GM21447 (cell line): ENCODE results near the gene FLOT2.
"Not testable (repeated sequence)": the region's sequence is repeated elsewhere in the genome, so short reads cannot be mapped to it uniquely, and the experiment has no call there.

Source experiments
- ATAC-seq: cut with Tn5 transposase; IDR thresholded peaks from one replicate; pipeline ENCODE4 v1.9.1; 2021; ENCODE audit not compliant: unreplicated experiment

FLOT2 gene

DNA sequence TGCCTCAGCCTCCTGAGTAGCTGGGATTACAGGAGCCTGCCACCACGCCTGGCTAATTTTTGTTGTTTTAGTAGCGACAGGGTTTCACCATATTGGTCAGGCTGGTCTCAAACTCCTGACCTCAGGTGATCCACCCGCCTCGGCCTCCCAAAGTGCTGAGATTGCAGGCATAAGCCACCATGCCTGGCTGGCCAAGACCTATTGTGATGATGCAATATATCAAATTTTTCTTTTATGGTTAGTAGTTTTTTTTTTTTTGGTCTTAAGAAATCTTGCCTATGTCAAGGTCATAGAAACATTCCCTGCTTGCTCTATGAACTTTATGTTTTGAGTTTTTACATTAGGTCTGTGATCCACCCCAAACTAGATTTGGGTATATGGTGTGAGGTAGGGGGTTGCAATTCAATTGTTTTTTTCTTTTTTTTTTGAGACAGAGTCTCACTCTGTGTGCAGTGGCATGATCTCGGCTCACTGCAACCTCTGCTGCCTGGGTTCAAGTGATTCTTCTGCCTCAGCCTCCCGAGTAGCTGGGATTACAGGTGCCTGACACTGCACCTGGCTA, 20.3 kb downstream of the FLOT2 start:
- ATAC-seq, result not testable (repeated sequence)

DNA sequence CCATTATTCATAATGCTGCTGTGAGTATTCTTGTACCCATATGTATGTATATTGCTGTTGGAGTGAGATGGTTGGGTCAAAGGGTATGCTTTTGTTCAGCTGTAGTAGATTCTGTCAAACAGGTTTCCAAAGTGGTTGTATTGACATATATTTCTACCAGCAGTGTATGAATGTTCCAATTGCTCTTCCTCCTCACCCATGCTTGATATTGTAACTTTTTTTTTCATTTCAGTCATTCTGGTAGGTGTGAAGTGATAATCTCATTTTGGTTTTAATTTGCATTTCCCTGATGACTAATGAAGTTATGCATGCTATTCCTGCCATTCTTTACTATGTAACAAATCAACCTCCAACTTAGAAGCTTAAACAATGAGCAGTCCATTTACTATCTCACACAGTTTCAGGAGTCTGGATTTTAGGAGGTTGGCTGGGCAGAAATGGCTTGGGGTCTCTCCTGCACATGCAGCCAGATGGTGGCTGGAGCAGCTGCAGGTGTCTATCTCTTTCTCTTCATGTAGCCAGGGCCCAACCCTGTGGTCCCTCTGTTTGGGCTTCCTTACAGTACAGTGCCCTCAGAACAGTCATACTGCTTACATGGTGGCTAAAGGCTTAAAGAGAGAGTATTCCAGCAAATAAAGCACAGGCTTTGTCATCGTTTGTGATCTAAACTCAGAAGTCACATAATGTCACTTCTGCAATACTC, 21.5 kb downstream of the FLOT2 start:
- no peak for ATAC-seq

DNA sequence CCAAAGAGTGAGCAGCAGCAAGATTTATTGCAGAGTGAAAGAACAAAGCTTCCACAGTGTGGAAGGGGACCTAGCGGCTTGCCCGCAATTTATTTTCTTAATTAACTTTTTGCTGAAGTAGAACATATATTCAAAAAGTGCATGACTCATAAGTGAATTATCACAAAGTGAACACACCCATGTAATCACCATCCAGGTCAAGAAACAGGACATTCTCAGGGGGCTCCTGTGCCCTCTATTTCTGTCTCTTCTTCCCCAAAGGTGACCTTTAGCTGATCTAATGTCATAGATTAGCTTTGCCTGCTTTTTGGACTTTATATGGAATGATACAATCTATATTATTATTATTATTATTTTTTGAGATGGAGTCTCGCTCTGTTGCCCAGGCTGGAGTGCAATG, 22.8 kb downstream of the FLOT2 start:
- ATAC-seq, result no peak

DNA sequence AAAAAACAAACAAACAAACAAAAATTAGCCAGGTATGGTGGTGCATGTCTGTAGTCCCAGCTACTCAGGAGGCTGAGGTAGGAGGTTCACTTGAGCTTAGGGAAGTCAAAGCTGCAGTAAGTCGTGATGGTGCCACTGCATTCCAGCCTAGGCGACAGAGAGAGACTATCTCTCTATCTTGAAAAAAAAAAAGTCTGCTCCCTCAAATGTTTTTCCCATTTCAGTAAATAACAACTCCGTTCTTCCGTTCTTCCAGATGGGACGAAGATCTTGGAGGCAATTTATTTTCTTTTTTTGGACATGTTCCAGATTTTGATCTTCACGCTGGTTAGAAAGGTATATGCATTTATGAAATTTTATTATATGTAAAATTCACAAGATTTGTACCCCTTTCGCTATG, 23.7 kb downstream of the FLOT2 start:
- ATAC-seq, result no peak

DNA sequence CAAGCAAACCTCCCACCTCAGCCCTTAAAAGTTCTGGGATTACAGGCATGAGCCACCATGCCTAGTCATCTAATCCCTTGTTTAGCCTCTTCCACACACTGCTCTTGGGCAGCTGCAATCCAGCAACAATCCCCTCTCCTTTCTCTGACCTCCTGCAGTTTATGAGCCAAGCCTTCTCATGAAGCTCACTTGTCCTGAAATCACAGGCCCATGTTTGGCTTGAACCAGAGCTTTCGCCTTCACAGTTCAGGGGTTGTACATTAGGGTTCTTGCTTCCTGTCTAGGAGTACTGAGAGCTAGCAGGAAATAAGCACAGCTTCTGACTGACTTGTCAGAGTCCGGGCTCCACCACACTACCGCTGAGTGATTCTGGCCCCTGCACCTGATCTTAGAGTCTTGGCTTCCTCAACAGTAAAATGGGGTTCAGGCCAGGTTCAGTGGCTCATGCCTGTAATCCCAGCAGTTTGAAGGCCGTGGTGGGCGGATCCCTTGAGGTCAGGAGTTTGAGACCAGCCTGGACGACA, 26.4 kb downstream of the FLOT2 start:
- peak; percentile 98 for ATAC-seq

DNA sequence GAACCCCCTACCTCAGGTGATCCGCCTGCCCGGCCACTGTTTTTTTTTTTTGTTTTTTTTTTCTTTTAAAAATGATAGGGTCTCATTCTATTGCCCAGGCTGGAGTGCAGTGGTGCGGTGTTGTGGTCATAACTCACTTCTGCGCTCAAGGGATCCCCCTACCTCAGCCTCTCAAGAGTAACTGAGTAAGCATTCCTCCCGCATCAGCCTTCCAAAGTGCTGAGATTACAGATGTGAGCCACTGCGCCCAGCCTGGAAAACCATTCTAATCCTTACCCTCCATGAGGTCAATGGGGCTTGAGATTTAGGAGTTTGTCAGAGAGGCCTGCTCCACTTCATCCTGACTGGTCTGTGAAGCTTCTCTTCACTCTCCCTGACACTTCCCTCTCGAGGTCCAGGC, 30.3 kb downstream of the FLOT2 start:
- ATAC-seq, result no peak

DNA sequence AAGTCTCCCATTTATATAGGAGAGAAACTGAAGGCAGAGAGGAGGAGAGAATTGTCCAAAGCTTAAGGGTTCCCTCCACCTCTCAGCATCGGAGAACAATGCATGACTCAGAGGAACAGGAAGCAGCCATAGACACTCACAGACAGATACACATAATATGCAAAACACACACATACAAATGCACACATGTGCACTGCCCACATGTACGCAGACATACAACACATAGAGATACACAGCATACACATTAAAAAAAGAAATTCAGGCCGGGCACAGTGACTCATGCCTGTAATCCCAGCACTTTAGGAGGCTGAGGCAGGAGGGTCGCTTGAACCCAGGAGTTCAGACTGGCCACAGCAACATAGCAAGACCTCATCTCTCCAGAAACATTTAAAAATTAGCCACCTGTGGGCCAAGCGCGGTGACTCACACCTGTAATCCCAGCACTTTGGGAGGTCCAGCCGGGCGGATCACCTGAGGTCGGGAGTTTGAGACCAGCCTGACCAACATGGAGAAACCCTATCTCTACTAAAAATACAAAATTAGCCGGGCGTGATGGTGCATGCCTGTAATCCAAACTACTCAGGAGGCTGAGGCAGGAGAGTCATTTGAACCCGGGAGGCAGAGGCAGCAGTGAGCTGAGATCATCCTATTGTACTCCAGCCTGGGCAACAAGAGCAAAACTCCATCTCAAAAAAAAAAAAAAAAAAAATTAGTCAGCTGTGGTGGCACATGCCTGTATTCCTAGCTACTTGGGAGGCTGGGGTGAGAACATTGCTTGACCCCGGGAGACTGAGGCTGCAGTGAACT, 31.4 kb downstream of the FLOT2 start:
- ATAC-seq, result no peak

DNA sequence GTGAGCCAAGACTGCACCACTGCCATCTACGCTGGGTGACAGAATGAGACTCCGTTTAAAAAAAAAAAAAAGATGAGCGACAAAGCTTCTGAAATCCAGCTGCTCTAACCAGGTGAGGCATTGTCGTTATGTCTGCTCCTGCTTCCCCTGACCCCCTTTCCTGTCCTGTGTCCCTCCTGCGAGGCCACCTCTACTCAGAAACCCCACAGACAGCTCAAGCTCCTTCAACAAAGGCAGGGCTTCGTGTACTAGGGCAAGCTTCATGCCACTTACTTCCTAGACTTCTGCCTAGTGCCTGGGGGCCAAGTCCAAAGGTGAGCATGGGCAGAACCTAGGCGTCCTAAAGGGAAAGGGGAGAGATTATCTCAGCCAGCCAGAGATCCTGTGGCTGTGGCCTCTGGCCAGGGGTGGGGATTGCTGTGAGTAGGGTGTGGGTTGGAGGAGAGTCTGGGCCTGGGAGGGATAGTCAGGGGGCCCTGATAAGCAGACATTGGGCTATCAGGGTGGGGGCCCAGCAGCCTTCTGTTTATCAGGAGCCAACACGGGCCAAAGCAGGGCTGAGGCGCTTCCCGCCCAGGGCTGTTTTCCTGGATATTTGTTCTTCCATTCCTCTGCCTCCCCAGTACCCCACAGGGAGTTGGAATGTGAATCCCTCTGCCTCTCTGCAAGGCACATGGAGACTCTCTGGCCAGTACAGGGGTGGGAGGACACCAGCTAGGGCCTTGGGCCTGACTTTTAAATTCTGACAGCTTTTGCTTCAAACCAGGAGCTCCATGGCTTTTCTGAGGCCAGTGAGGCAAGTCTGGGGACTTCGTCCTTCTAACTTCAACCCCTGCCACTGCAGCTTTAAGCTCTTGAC, 32.3 kb downstream of the FLOT2 start:
- ATAC-seq, result no peak

DNA sequence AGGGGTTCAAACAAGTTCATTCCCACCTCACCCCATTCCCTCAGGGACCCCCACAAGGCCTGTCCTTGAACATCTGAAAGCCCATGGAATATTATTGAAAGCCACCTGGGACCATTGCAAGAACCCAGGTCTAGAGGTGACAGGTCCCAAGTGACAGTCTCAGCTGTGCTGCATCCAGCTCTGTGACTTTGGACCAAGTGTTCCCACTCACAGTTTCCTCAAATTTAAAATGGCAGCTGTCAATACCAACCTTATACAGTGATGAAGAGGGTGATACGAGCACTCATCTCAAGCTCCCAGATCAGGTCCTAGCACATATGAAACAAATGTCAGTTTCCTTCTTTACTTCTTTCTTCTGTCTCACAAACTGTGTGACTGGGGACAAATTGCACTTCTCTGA, 33.6 kb downstream of the FLOT2 start:
- no peak for ATAC-seq

DNA sequence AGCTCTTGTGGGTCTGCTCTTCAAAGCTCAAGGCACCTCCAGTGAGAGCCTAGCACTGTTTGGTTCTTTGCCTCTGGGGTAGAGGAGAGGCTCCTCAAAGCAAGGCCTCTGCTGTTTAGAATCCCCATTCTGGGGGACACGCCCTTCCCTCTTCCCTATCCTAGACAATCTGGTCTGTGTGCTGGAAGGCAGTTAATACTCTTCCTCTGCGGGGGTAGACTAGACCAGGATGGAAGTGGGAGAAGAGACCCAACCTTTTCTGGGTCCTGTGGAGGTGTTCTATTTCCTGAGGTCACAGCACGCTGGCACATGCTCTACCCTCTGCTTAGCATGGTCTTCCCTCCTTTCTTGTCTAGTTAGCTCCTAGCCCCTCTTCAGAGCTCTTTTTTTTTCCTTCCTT, 35.0 kb downstream of the FLOT2 start:
- no peak for ATAC-seq

DNA sequence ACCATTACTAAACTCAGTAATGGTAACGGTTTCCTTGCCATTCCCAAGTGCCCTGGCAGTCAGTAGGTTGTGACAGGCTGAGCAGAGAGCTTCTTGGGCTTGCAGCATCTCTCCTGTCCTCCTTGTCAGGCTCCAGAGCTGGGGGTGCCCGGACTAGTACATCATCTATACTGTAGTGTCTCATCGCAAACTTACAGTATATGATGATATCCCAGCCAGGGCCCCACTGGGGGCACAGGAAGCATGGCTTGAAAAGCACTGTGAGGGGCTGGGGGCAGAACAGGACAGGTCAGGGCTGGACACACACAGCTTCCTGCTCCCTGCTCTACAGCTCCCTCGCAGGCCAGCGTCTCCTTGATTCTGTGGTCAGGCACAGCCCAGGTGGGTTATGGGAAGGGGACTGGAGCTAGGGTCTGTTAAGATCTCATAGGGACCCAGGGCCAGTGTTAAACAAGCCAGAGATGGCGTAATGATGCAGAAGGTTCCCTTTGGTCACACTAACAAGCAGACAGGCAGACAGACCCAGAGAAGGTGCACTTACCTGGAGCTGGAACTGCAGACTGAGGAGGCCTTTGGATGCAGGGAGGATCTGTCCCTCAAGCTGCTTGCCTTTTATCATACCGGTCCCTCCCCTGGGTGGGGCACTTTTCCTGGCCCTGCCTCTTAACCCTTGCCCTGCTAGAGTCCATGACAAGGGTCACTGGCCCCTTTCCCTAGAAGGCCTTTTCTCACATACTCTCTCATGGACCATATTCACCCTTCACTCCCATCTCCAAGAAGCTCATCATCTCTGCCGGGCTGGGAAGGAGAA, 35.9 kb downstream of the FLOT2 start:
- ATAC-seq, result no peak

DNA sequence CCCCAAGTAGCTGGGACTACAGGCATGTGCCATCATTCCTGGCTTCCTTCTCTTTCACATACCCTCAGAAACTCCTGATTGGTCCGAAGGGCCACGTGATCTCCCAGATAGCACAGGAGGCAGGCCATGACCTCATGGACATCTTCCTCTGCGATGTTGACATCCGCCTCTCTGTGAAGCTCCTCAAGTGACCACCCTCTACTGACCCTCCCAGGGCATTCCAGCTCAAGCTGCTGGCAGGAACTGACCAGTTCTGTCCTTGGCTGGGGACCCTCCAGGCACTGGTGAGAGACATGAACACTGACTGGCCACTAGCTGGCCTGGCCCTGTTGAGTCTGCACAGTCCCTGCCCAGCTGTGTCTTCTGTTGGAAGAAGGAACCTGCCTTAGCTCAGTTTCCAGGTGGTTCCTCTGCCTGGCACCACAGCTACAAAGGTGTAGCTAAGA, 37.1 kb downstream of the FLOT2 start:
- no peak for ATAC-seq

DNA sequence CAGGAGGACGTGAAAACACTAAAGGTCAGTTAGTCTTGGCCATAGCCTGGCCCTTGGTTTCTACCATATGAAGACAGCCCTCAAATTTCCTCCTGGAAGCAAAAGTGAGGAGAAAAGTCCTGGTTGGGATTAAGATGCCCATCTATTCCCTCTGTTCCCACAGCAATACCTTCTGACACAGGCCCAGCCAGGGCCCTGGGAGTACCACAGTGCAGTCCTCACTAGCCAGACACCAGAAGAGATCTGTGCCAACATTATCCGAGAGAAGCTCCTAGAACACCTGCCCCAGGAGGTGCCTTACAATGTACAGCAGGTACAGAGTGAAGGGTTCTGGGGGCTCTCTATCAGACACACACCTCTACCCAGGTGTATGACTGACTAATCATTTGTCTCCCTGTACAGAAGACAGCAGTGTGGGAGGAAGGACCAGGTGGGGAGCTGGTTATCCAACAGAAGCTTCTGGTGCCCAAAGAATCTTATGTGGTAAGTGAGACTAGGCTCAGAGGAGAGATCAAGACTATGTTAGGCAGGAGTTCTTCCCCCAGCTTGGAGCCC, 38.7 kb downstream of the FLOT2 start:
- no peak for ATAC-seq

DNA sequence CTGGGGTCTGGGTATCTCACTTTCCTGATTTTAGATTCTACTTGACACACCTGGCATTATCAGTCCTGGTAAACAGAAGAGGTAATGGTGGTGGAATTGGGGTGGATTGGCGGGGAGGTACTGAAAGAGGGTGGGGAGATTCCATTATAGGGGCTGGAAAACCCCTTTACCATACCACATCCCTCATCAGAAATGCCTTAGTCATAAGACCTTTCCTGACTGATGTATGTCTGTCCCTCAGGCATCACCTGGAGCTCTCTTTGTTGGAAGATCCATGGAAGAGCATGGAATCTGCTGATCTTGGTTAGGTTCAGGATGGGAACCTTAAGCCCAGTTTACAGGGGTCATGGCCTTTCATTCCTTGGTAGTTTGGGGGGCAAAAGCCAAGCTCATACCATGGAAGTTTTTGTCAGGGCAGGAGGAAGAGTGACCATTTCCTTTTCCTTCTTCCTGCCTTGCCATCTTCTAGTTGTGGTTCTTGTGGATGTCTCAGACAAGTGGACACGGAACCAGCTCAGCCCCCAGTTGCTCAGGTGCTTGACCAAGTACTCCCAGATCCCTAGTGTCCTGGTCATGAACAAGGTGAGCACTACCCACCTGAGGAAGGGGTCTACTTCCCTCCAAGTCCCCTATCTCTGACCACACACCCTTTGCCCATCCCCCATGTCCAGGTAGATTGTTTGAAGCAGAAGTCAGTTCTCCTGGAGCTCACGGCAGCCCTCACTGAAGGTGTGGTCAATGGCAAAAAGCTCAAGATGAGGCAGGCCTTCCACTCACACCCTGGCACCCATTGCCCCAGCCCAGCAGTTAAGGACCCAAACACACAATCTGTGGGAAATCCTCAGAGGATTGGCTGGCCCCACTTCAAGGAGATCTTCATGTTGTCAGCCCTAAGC, 39.4 kb downstream of the FLOT2 start:
- ATAC-seq, result no peak

DNA sequence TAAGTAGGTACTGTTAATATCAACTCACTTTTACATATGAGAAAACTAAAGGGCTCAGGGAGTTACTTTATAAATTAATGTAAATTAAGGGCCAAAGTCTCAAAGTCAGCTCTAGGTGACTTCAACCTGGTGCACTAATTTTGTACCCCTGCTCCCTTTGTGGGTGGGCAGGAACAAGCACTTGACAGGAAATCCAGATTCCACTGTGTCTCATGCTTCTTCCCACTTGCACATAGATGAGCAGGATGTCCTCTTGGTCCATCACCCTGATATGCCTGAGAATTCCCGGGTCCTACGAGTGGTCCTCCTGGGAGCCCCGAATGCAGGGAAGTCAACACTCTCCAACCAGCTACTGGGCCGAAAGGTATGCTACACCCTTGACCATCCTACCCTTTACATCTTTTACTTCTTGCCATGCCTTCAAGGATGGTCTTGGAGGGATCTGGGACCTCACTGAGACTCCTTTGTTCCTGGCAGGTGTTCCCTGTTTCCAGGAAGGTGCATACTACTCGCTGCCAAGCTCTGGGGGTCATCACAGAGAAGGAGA, 41.4 kb downstream of the FLOT2 start:
- no peak for ATAC-seq

DNA sequence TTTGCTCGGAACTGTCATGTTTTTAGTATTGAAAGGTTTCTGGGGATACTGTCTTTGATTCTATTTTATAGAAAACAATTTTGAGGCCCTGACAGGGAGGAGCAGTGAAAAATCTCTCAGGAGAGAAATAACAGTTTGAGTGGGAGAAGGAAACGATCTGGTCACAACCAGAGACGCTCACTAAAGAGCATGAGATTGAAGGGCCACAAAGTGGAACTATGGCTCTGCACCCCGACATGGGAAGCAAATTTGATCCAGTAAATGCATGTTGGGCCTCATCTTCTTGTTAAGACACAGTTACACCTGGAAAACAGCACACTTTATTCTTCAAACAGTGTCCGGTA, 42.2 kb downstream of the FLOT2 start:
- ATAC-seq, result no peak

DNA sequence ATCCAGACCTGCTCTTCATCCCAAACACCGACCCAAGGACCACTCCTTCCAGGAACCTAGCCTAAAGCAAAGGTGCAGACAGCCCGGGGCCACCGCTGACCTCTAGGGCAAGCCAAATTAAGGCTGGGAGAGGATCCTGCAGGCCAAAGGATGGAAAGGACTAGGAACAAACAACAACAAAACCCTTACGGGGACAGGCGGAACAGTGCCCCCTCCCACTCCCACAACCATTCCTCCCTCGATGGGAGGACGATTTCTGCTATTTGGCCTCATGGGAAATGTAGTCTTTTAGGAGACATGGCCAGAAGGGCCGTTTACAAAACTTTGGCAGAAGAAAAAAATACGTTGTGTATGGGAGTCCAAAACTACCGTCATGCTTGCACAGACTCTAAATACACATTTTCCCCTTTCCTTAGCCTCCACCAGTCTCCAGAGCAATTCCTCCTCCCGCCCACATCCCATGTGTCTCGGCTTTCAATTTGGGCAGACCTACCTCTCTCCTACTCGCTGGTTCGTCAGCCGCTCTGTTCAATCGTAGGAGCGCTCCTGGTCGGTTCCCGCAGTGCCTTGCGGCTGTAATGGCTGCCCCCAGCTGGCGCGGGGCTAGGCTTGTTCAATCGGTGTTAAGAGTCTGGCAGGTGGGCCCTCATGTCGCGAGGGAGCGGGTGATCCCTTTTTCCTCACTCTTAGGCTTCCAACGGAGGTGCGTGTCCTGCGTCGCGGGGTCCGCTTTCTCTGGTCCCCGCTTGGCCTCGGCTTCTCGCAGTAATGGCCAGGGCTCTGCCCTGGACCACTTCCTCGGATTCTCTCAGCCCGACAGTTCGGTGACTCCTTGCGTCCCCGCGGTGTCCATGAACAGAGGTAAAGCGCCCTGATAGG, 42.8 kb downstream of the FLOT2 start, which contains the start of gene ERAL1:
TSS of gene ERAL1 (plus strand) at position 560 of the 879 bp plus-strand sequence. CDS start at position 579, 19 bp downstream.
- peak; percentile 94 for ATAC-seq

DNA sequence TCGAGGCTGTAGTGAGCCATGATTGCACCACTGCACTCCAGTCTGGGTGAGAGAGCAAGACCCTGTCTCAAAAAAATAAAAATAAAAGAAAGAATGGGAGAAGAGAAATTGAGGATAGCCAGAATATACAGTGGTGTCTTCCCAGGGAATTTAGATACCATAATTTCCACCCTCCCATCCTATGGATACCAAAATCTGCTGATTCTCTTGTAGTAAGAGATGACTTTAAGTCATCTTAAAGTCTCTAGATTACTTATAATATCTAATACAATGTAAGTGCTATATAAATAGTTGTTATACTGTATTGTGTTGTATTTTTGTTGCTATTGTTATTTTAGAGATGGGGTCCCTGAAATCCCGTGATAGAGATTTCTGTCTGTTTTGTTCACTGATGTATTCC, 44.2 kb downstream of the FLOT2 start:
- no peak for ATAC-seq
